CD4-positive, alpha-beta T cell treated with Interleukin-15 for 1 hour (primary cell): ENCODE data around the gene UGCG.
"Not testable (repeated sequence)": the region's sequence is repeated elsewhere in the genome, so short reads cannot be mapped to it uniquely, and the experiment has no call there.

Source experiments
- DNase-seq: peaks from one replicate; pipeline ENCODE4 v3.0.0-alpha.2; 2020

The UGCG gene

GRCh38 chr9:111895996-111896941, at the start of gene UGCG:
Gene UGCG, plus strand, starts transcription at chr9:111896814. Its CDS starts 402 bp downstream, at chr9:111897216.
- DNase-seq, result peak; percentile 83

DNA sequence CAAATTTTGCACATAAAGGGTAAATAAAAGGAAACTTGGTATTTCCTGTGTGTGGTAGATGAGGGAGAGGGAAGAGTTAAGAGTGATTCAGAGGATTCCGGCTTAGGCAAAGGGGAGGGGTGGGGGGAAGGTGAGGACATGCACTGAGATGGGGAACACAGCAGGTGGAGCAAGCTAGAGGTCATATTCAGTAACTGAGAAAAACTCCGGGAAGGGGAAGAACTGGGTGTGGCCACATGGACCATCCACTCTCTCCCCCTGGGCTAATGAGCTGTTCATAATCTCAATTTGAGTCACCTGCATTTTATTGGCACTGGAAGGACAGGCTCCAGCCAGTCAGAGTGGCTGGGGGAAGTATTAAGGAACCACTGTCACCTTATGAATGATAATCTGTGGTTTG, 45.1 kb upstream of the UGCG start:
- DNase-seq, result no peak

DNA sequence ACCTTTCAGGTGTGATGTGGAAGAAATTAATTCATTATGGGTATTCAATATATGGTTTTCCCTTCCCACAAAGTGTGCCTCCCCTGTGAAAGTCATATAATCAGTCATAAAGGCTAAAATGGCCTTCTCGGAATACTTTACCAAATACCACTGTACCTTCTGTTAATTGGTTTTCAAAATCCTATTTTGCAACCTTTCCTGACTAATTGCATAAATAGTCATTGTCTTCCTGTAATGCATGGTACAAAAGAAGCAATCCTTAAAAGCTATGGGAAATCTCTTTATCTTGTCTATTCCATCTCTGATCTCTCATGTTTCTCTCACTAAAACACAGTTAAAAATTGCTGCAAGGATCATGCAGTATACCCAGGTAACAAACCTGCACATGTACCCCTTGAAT, 44.3 kb upstream of the UGCG start:
- no peak for DNase-seq

GRCh38 chr9:111853450-111853827, 43.2 kb upstream of the UGCG start:
- DNase-seq, result no peak

GRCh38 chr9:111854799-111855198, 41.8 kb upstream of the UGCG start:
- no peak for DNase-seq

- DNase-seq, result no peak
Observed at GRCh38 chr9:111857555-111858211, 38.9 kb upstream of the UGCG start.

- DNase-seq, result no peak
Observed at GRCh38 chr9:111860443-111860842, 36.2 kb upstream of the UGCG start.

- DNase-seq, result no peak
Observed at GRCh38 chr9:111863636-111864035, 33.0 kb upstream of the UGCG start.

GRCh38 chr9:111866976-111867375, 29.6 kb upstream of the UGCG start:
- no peak for DNase-seq

GRCh38 chr9:111868475-111868874, 28.1 kb upstream of the UGCG start:
- DNase-seq, result no peak

DNA sequence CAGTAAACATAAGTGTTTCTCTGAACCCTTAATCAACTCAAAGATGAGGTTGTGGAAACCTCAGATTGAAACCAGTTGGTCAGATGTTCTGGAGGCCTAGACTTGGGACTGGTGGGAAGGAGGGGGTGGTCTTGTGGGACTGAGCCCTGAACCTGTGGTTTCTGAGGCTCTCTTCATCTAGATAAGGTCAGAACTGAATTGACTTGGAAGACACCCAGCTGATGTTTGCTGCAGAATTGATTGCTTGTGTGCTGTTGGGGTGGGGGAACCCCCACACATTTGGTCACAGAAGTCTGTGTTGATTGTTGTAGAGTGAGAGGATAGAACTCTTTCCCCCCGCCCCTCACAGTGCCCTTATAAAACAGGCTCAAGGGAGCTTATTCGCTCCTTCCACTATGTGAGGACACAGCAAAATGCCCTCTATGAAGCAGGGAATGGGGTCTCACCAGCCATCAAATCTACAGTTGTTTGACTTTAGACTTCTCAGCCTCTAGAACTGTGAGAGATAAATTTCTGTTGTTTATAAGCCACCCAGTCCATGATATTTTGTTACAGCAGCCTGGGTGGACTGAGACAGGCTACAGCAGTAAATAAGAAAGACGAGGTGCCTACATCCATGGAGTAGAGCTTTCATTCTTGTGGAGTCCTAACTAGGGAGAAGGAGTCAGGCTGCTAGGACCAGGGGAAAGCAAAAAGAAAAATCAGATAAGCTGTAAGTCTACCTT, 25.7 kb upstream of the UGCG start:
- no peak for DNase-seq

DNA sequence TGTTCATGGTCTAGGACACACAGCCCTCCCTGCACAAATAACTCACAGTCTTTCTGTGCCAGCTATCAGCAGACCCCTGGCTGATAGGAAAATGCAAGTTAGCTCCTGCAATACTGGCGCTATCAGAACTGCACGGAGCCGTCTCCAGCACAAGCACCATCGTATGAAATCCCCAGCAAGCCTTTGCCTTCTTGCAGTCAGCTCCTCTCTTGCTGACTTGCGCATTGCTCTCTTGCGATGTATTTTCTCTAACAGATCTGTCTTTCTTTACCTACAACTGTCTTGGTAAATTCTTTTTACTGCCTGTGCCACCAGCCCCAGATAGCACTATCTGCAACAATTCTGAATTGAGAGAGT, 25.1 kb upstream of the UGCG start:
- no peak for DNase-seq

GRCh38 chr9:111872886-111873285, 23.7 kb upstream of the UGCG start:
- DNase-seq, result no peak

DNA sequence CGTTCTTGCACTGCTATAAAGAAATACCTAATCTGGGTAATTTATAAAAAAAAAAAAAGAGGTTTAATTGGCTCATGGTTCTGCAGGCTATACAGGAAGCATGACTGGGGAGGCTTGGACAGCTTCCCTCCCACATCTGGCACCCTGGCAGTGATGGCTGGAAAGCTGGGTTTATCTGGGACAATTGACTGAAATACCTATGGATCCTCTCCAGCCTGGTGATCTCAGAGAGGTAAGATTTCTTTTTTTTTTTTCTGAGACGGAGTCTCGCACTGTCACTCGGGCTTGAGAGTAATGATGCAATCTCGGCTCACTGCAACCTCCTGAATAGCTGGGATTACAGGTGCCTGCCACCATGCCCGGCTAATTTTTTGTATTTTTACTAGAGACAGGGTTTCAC, 22.7 kb upstream of the UGCG start:
- no peak for DNase-seq

DNA sequence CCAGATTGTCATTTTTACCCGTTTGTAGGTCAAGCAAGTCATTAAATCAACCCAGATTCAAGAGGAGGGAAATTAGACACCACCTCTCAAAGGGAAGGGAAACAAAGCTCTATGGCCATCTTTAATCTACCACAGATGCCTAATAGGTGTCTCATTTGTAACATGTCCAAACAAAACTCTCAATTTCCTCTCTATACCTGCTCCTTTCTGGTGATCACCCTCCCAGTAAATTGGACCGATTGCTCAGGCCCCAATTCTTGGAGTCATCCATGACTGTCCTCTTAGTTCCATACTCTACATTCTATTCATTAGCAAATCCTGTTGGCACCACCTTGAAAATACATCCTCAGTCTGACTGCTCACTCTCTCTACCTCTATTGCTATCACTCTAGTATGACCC, 22.1 kb upstream of the UGCG start:
- DNase-seq, result no peak

GRCh38 chr9:111875291-111875690, 21.3 kb upstream of the UGCG start:
- not testable (repeated sequence) for DNase-seq

- not testable (repeated sequence) for DNase-seq
Observed at GRCh38 chr9:111875691-111876090, 20.9 kb upstream of the UGCG start.

DNA sequence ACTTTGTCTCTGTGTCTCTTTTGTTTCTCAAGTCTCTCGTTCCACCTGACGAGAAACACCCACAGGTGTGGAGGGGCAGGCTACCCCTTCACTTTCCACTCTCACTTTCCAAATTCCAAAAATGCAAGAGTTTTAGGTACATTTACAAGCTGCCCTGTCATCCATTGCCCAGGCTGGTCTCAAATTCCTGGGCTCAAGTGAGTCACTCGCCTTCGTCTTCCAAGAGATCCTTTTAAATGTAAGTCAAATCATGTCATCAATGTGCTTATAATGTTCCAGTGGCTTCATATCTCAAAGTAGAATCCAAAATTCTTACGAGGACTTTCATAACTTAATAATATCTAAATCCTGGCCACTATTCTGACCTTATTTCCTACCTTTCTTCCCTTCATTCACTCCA, 20.4 kb upstream of the UGCG start:
- DNase-seq, result no peak

GRCh38 chr9:111877420-111877819, 19.2 kb upstream of the UGCG start:
- DNase-seq, result no peak

- DNase-seq, result no peak
Observed at GRCh38 chr9:111878946-111879345, 17.7 kb upstream of the UGCG start.

- DNase-seq, result no peak
Observed at GRCh38 chr9:111886983-111887718, 9.5 kb upstream of the UGCG start.

GRCh38 chr9:111890334-111890733, 6.3 kb upstream of the UGCG start:
- DNase-seq, result no peak

- not testable (repeated sequence) for DNase-seq
Observed at GRCh38 chr9:111890867-111891266, 5.7 kb upstream of the UGCG start.
